HEK293 (cell line): ENCODE data around the gene TSACC.

Source experiments
- BCL11A ChIP-seq: fragments of 450-650 bp; formaldehyde crosslinking; IDR thresholded peaks from 2 replicates; pipeline ENCODE4 v1.5.1; 2016; ENCODE audit warnings: low read depth, missing biosample characterization, missing genetic modification characterization
- CTCF ChIP-seq: fragments of 450-650 bp; formaldehyde crosslinking; IDR thresholded peaks from 2 replicates; pipeline ENCODE4 v1.5.1; 2016; ENCODE audit warnings: missing biosample characterization, missing genetic modification characterization
- EGR2 ChIP-seq: fragments of 450-650 bp; formaldehyde crosslinking; IDR thresholded peaks from 2 replicates; pipeline ENCODE4 v1.5.1; 2016; ENCODE audit warnings: low read depth, missing biosample characterization, missing genetic modification characterization
- GLIS2 ChIP-seq: fragments of 450-650 bp; formaldehyde crosslinking; IDR thresholded peaks from 2 replicates; pipeline ENCODE4 v1.5.1; 2016; ENCODE audit warnings: missing biosample characterization, missing genetic modification characterization
- HOXD13 ChIP-seq: sonication (generic); formaldehyde crosslinking; IDR thresholded peaks from 2 replicates; pipeline ENCODE4 v1.8.0; 2022; ENCODE audit warnings: missing genetic modification reagents, borderline replicate concordance
- INSM2 ChIP-seq: fragments of 450-650 bp; formaldehyde crosslinking; IDR thresholded peaks from 2 replicates; pipeline ENCODE4 v1.5.1; 2016; ENCODE audit warnings: missing biosample characterization, missing genetic modification characterization
- KLF16 ChIP-seq: fragments of 450-650 bp; formaldehyde crosslinking; IDR thresholded peaks from 2 replicates; pipeline ENCODE4 v1.5.1; 2017; ENCODE audit warnings: missing biosample characterization, missing genetic modification characterization
- KLF7 ChIP-seq: fragments of 450-650 bp; formaldehyde crosslinking; IDR thresholded peaks from 2 replicates; pipeline ENCODE4 v1.5.1; 2016; ENCODE audit warnings: missing biosample characterization, missing genetic modification characterization, borderline replicate concordance
- PATZ1 ChIP-seq: fragments of 450-650 bp; formaldehyde crosslinking; IDR thresholded peaks from 2 replicates; pipeline ENCODE4 v1.5.1; 2016; ENCODE audit warnings: missing biosample characterization, missing genetic modification characterization
- SCRT2 ChIP-seq: fragments of 450-650 bp; formaldehyde crosslinking; IDR thresholded peaks from 2 replicates; pipeline ENCODE4 v1.5.1; 2016; ENCODE audit warnings: missing biosample characterization, missing genetic modification characterization
- YY2 ChIP-seq: fragments of 450-650 bp; formaldehyde crosslinking; IDR thresholded peaks from 2 replicates; pipeline ENCODE4 v1.5.1; 2016; ENCODE audit warnings: missing biosample characterization, missing genetic modification characterization
- ZBTB8A ChIP-seq: fragments of 450-650 bp; formaldehyde crosslinking; IDR thresholded peaks from 2 replicates; pipeline ENCODE4 v1.5.1; 2016; ENCODE audit warnings: missing biosample characterization, missing genetic modification characterization
- ZNF121 ChIP-seq: fragments of 450-650 bp; formaldehyde crosslinking; IDR thresholded peaks from 2 replicates; pipeline ENCODE4 v1.5.1; 2016; ENCODE audit warnings: missing biosample characterization, missing genetic modification characterization
- ZNF146 ChIP-seq: fragments of 450-650 bp; formaldehyde crosslinking; IDR thresholded peaks from 2 replicates; pipeline ENCODE4 v1.5.1; 2016; ENCODE audit warnings: missing biosample characterization, missing genetic modification characterization
- ZNF175 ChIP-seq: fragments of 450-650 bp; formaldehyde crosslinking; IDR thresholded peaks from 2 replicates; pipeline ENCODE4 v1.5.1; 2016; ENCODE audit warnings: missing biosample characterization, missing genetic modification characterization
- ZNF184 ChIP-seq: fragments of 450-650 bp; IDR thresholded peaks from 2 replicates; pipeline ENCODE4 v1.5.1; 2018; ENCODE audit warnings: missing biosample characterization, mild to moderate bottlenecking, missing genetic modification characterization
- ZNF221 ChIP-seq: fragments of 450-650 bp; formaldehyde crosslinking; IDR thresholded peaks from 2 replicates; pipeline ENCODE4 v1.5.1; 2017; ENCODE audit warnings: missing biosample characterization, missing genetic modification characterization, borderline replicate concordance
- ZNF223 ChIP-seq: fragments of 450-650 bp; formaldehyde crosslinking; IDR thresholded peaks from 2 replicates; pipeline ENCODE4 v1.5.1; 2016; ENCODE audit warnings: missing biosample characterization, missing genetic modification characterization
- ZNF248 ChIP-seq: fragments of 450-650 bp; formaldehyde crosslinking; IDR thresholded peaks from 2 replicates; pipeline ENCODE4 v1.5.1; 2017; ENCODE audit warnings: missing biosample characterization, missing genetic modification characterization
- ZNF391 ChIP-seq: fragments of 450-650 bp; formaldehyde crosslinking; IDR thresholded peaks from 2 replicates; pipeline ENCODE4 v1.5.1; 2016; ENCODE audit warnings: low read depth, missing biosample characterization, missing genetic modification characterization, borderline replicate concordance
- ZNF394 ChIP-seq: fragments of 450-650 bp; formaldehyde crosslinking; IDR thresholded peaks from 2 replicates; pipeline ENCODE4 v1.5.1; 2016; ENCODE audit warnings: missing biosample characterization, missing genetic modification characterization, mild to moderate bottlenecking, moderate library complexity, borderline replicate concordance
- ZNF404 ChIP-seq: fragments of 450-650 bp; formaldehyde crosslinking; IDR thresholded peaks from 2 replicates; pipeline ENCODE4 v1.5.1; 2017; ENCODE audit warnings: missing biosample characterization, missing genetic modification characterization
- ZNF423 ChIP-seq: fragments of 450-650 bp; formaldehyde crosslinking; IDR thresholded peaks from 2 replicates; pipeline ENCODE4 v1.5.1; 2016; ENCODE audit warnings: missing biosample characterization, missing genetic modification characterization
- ZNF426 ChIP-seq: fragments of 450-650 bp; formaldehyde crosslinking; IDR thresholded peaks from 2 replicates; pipeline ENCODE4 v1.5.1; 2017; ENCODE audit warnings: missing biosample characterization, missing genetic modification characterization, mild to moderate bottlenecking, inconsistent platforms, moderate library complexity
- ZNF510 ChIP-seq: fragments of 450-650 bp; formaldehyde crosslinking; IDR thresholded peaks from 2 replicates; pipeline ENCODE4 v1.5.1; 2018; ENCODE audit warnings: mild to moderate bottlenecking, missing genetic modification characterization, missing biosample characterization; ENCODE audit not compliant: insufficient replicate concordance
- ZNF514 ChIP-seq: fragments of 450-650 bp; formaldehyde crosslinking; IDR thresholded peaks from 2 replicates; pipeline ENCODE4 v1.5.1; 2016; ENCODE audit warnings: missing biosample characterization, missing genetic modification characterization
- ZNF521 ChIP-seq: fragments of 450-650 bp; formaldehyde crosslinking; IDR thresholded peaks from 2 replicates; pipeline ENCODE4 v1.5.1; 2017; ENCODE audit warnings: missing biosample characterization, mild to moderate bottlenecking, missing genetic modification characterization
- ZNF626 ChIP-seq: fragments of 450-650 bp; sonication (Bioruptor Pico); formaldehyde crosslinking; IDR thresholded peaks from 2 replicates; pipeline ENCODE4 v1.5.1; 2018; ENCODE audit warnings: missing biosample characterization, missing genetic modification characterization, inconsistent platforms
- TF ChIP-seq, protein P1 (sequence below): fragments of 450-650 bp; formaldehyde crosslinking; IDR thresholded peaks from 2 replicates; pipeline ENCODE4 v1.5.0; 2017; ENCODE audit warnings: missing biosample characterization, missing genetic modification characterization, borderline replicate concordance
- TF ChIP-seq, protein P2 (sequence below): fragments of 450-650 bp; formaldehyde crosslinking; IDR thresholded peaks from 2 replicates; pipeline ENCODE4 v1.5.1; 2016; ENCODE audit warnings: missing biosample characterization, missing genetic modification characterization

The TSACC gene

DNA sequence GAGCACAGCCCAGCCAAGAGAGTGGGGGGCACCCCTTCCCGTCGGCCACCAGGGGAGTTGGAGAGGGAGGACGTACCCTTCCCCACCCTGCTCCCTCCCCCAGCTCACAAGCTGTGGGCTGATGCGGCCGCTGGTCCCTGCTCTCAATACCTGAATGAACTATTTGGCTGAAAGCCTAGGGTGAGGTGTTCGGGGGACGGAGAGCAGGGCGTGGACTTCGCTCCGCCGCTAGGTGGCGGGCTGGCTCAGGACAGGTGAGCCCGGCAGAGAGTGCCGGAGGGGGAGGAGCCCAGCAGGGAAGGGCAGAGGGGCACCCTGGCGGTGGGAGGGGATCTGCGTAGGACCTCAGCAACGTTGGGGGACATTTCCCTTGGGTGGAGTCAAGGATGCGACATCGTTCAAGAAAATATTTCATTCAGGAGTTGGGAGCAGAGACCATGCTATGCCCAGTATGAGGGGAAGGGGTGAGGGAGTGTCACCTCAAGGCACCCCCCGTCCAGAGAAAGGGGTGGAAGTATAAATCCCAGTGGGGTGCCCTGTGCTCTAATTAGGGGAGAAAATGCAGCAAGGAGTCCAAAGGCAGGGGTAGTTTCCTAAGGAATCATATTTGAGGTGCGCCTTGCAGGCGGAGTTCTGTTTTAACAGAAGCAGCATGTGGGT lies 18.7 kb downstream of the TSACC start (continued):
- TF ChIP-seq BCL11A (no peak), ZNF146 (tag by site-specific recombination) (no peak), ZNF521 (tag by site-specific recombination) (no peak), ZNF426 (no peak), CTCF (tag by site-specific recombination) (peak; percentile 98), ZNF121 (tag by site-specific recombination) (no peak), EGR2 (tag by site-specific recombination) (0 out of 2 replicates have a peak, but pooled peaks have one; percentile 13), YY2 (tag by site-specific recombination) (no peak), ZNF510 (no peak), ZNF423 (tag by site-specific recombination) (peak; percentile 49; the same call in 1 of the 2 replicates), ZNF391 (tag by site-specific recombination) (no peak), INSM2 (no peak), ZNF221 (tag by site-specific recombination) (no peak), ZNF514 (no peak), PATZ1 (peak; percentile 86), KLF7 (tag by site-specific recombination) (no peak), ZNF626 (tag by site-specific recombination) (no peak), GLIS2 (peak; percentile 55; the same call in 1 of the 2 replicates), ZNF223 (tag by site-specific recombination) (no peak), ZNF404 (tag by site-specific recombination) (no peak), HOXD13 (CRISPR knock-in tag) (no peak), ZNF184 (no peak), SCRT2 (tag by site-specific recombination) (0 out of 2 replicates have a peak, but pooled peaks have one; percentile 10), ZNF248 (tag by site-specific recombination) (no peak), ZBTB8A (tag by site-specific recombination) (peak; percentile 33; the same call in 1 of the 2 replicates), ZNF394 (tag by site-specific recombination) (no peak), KLF16 (tag by site-specific recombination) (peak; percentile 58; the same call in 1 of the 2 replicates), ZNF175 (tag by site-specific recombination) (no peak)
- TF ChIP-seq, protein P1, sequence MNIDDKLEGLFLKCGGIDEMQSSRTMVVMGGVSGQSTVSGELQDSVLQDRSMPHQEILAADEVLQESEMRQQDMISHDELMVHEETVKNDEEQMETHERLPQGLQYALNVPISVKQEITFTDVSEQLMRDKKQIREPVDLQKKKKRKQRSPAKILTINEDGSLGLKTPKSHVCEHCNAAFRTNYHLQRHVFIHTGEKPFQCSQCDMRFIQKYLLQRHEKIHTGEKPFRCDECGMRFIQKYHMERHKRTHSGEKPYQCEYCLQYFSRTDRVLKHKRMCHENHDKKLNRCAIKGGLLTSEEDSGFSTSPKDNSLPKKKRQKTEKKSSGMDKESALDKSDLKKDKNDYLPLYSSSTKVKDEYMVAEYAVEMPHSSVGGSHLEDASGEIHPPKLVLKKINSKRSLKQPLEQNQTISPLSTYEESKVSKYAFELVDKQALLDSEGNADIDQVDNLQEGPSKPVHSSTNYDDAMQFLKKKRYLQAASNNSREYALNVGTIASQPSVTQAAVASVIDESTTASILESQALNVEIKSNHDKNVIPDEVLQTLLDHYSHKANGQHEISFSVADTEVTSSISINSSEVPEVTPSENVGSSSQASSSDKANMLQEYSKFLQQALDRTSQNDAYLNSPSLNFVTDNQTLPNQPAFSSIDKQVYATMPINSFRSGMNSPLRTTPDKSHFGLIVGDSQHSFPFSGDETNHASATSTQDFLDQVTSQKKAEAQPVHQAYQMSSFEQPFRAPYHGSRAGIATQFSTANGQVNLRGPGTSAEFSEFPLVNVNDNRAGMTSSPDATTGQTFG (tag by site-specific recombination) = no peak
- TF ChIP-seq, protein P2, sequence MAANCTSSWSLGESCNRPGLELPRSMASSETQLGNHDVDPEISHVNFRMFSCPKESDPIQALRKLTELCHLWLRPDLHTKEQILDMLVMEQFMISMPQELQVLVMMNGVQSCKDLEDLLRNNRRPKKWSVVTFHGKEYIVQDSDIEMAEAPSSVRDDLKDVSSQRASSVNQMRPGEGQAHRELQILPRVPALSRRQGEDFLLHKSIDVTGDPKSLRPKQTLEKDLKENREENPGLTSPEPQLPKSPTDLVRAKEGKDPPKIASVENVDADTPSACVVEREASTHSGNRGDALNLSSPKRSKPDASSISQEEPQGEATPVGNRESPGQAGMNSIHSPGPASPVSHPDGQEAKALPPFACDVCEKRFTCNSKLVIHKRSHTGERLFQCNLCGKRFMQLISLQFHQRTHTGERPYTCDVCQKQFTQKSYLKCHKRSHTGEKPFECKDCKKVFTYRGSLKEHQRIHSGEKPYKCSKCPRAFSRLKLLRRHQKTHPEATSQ = no peak
